SK-N-DZ (cell line): Measurements from ENCODE around the gene MOB1B.
"Not testable (repeated sequence)": the region's sequence is repeated elsewhere in the genome, so short reads cannot be mapped to it uniquely, and the experiment has no call there.

Experiments used
- DNase-seq: peaks from one replicate; pipeline ENCODE4 v3.0.0-alpha.2; 2015; ENCODE audit warnings: low spot score

The MOB1B gene

DNA sequence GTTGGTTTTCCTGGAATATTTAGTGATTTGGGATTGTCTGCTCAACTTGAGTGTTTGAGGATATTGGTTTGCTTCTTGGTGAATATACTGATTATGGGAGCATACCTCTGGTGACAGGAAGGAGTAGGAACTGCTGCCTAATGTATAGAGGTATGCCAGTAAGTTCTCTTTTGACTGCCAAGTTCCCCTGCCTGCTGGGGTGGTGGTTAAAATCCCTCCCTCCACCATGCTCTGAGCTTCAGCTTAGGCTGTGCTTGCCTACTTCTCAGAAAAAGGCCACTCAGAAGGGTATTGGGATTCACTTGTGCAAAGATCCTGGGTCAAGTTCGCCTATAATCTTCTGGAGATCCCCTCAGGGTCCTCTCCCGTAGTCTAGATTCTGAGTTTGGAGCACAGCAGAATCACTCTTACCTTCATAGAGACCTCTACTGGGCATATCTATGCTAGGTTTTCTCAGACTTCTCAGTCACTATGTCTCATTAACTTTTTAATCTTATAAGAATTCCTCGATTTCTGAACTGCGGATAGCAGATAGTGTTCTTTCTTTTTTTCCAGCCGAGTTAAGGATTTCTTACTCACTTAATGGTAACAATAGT lies 46.6 kb downstream of the MOB1B start:
- no peak for DNase-seq

- no peak for DNase-seq
Observed at GRCh38 chr4:70954032-70954431, 51.9 kb downstream of the MOB1B start.

DNA sequence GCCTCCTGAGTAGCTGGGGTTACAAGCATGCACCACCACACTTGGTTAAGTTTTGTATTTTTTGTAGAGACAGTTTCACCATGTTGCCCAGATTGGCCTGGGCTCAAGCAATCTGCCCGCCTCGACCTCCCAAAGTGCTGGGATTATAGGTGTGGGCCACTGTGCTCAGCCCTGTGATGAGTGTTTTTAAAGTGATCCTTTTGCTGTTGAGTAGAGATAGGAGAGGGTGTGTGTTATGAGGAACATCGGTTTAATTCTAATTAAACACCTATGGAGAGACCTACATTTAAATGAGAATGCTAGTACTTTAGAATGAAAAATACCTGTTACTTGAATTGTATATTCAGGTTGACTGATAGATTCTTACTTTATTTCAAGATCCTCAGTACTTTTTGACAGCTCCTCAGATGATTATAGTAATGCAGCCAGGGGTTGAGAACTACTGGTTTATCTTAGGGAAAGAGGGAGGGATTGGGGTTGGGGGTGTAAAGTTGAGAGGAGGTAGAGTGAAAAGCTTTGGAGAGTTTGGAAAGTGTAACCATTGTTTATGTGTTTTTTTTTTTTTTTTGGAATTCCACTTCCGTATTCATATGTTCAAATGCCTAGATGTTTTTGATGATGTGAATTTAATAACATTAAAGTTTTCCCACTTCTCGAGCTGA lies 54.5 kb downstream of the MOB1B start:
- no peak for DNase-seq

DNA sequence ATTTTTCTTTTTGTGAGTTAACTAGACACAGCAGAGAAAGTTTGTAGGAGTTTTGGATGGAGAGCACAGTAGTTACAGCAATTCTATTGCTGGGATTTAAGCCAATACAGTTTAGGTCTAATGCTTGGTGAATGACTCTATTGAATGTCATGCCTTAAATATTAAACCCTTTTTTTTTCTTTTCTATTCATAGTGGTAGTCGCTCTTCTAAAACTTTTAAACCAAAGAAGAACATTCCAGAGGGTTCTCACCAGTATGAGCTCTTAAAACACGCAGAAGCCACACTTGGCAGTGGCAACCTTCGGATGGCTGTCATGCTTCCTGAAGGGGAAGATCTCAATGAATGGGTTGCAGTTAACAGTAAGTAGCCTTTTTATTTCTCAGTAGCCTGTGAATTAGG lies 56.5 kb downstream of the MOB1B start:
- no peak for DNase-seq

GRCh38 chr4:70969076-70969475 lies 66.9 kb downstream of the MOB1B start:
- DNase-seq, result no peak

DNA sequence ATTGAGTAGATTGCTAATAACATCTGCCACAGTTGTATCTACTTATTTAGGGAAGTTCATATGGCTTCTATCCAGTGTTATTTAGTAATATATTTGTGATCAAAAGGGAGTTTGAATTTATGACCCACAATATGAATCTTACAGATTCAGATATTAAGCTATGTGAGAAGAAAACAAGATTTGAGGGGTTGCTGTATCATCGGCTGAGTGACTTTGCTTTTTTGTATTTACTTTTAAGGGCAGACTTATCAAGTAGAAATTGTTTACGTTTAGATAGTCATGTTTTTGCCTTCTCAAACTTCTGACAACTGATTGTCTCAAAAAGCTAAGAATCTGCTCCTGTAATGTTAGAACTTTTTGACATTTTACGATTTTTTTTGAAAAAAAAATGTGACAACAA lies 74.1 kb downstream of the MOB1B start:
- DNase-seq, result no peak

GRCh38 chr4:70979445-70980008 lies 77.4 kb downstream of the MOB1B start:
- no peak for DNase-seq

- no peak for DNase-seq
Observed at GRCh38 chr4:70980196-70980595, 78.0 kb downstream of the MOB1B start.

- no peak for DNase-seq
Observed at GRCh38 chr4:70984106-70984505, 81.9 kb downstream of the MOB1B start.

- no peak for DNase-seq
Observed at GRCh38 chr4:70984589-70984988, 82.4 kb downstream of the MOB1B start.

DNA sequence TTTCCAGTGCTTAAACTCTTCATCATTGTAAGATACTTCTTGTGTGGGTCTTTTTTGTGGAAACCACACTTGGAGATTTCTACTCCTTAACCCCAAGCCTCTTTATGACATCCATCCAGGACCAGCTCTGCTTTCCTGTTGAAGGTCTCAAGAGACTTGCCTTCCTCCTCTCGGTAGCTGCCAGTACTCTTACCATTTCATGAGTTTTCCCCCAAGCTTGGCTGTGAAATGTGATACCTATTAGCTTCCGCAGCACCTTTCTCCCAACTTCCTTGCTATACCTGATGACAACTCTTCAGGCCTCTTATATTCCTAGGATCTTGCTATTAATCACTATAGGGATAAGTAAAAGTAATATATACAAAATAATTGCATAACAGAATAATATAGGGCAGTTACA lies 89.4 kb downstream of the MOB1B start:
- DNase-seq, result no peak

- DNase-seq, result no peak
Observed at GRCh38 chr4:70992391-70992881, 90.3 kb downstream of the MOB1B start.

DNA sequence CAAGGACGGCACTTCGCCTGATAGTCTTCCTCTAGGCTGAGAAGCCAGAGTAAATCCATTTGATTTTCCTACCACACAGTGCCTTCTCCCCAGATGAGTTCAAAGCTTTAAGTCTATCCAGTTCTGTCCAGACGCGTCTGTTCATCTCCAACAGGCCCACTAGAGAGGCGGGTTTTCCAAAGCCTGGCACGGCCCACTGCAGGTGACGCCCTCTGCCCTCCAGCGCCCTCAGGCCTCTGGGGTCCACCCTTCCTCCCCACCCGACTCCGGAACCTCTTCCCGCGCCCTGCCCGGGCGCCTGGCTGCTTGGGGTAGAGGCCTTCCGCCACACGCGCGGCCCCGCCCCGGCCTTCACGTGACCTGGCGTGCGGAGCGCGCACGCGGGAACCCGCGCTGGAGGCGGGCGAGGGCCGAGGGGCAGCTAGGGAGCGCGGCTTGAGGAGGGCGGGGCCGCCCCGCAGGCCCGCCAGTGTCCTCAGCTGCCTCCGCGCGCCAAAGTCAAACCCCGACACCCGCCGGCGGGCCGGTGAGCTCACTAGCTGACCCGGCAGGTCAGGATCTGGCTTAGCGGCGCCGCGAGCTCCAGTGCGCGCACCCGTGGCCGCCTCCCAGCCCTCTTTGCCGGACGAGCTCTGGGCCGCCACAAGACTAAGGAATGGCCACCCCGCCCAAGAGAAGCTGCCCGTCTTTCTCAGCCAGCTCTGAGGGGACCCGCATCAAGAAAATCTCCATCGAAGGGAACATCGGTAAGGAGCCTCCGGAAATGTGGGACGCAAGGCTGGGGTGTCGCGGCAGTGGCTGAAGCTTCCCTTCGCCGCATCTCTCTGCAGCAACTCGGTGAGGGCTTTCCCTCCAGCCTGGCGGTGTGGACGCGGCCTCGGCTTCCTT lies 91.3 kb downstream of the MOB1B start, which contains the start of gene DCK:
DCK (plus strand) TSS at position 469 of the 888 bp plus-strand sequence; CDS start at position 656, 187 bp downstream.
- DNase-seq, result peak; percentile 91

GRCh38 chr4:70994069-70994366 lies 91.8 kb downstream of the MOB1B start:
- no peak for DNase-seq

GRCh38 chr4:70994387-70995099 lies 92.4 kb downstream of the MOB1B start:
- DNase-seq, result peak; percentile 18

- DNase-seq, result no peak
Observed at GRCh38 chr4:70996018-70996360, 93.8 kb downstream of the MOB1B start.

DNA sequence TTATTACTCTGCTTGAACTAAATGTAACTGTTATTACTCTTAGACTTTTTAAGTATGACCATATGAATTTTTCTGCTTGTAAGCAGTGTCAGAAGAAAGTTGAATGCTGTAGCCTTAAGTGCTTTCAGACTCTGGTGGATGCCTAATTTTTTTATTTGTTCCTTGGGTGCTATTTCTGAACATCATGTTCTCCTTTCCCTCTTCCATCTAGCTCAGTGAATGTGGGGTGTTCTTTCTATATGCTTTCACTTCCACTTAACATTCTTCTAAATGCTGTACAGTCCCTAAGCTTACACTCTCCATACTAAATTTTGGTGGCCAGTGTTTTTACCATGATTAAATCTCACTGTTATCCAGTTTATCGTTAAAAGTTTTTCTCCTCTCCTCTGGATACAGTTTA lies 94.9 kb downstream of the MOB1B start:
- no peak for DNase-seq

DNA sequence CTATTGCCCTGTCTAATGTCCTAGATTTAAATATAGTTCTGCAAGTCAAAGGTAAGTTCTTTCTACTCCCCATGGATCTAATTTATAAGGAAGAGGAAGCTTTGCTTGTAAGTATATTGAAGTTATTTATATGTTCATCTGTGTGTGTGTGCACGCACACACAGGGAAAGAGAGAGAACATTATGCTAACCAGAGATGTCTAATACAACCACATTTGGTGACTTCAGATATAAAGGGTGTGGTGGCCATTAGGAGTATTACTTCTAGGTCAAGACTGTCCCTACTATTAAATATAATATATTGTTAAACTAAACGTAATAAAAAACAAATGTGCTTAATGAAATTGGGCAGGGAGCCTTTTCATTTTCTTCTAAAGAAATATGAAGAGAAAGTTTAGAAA lies 95.4 kb downstream of the MOB1B start:
- no peak for DNase-seq

GRCh38 chr4:70999639-71000038 lies 97.5 kb downstream of the MOB1B start:
- not testable (repeated sequence) for DNase-seq

- not testable (repeated sequence) for DNase-seq
Observed at GRCh38 chr4:71001363-71001762, 99.2 kb downstream of the MOB1B start.

DNA sequence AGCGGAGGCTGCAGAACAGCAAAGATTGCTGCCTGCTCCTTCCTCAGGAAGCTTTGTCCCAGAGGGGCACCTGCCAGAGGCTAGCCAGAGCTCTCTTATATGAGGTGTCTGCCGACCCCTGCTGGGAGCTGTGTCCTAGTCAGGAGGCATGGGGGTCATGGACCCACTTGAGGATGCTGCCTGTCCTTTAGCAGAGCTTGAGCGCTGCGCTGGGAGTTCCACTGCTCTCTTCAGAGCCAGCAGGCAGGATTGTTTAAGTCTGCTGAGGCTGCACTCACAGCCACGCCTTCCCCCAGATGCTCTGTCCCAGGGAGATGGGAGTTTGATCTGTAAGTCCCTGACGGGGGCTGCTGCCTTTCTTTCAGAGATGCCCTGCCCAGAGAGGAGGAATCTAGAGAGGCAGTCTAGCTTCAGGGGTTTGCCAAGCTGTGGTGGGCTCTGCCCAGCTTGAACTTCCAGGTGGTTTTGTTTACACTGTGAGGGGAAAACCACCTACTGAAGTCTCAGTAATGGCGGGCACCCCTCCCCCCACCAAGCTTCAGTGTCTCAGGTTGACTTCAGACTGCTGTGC lies 102.2 kb downstream of the MOB1B start:
- peak; percentile 20 for DNase-seq
